Transverse colon (tissue), 4 donors: Measurements from ENCODE around the gene SLAMF1.

Experiments
- CTCF ChIP-seq, 5 experiments: fragments of 200-600 bp in 3 of 5; fragments of 450-650 bp in 2 of 5; sonication (generic) in 3 of 5; IDR thresholded peaks; 1 replicate in 2 of 5; 2 replicates in 3 of 5; pipeline ENCODE4 v1.5.1; 2016 to 2017; ENCODE audit warnings: antibody characterized with exemption in 5 of 5, inconsistent platforms in 3 of 5, mild to moderate bottlenecking in 2 of 5, moderate library complexity in 1 of 5
- EP300 ChIP-seq: sonication (generic); formaldehyde crosslinking; IDR thresholded peaks from one replicate; pipeline ENCODE4 v1.6.1; 2017; ENCODE audit warnings: antibody characterized with exemption, low read depth
- POLR2A ChIP-seq: fragments of 450-650 bp; IDR thresholded peaks from one replicate; pipeline ENCODE4 v1.6.1; 2016; ENCODE audit warnings: antibody characterized with exemption, mild to moderate bottlenecking, moderate library complexity
- POLR2AphosphoS5 ChIP-seq, 3 donors: sonication (generic); formaldehyde crosslinking; IDR thresholded peaks; one replicate each; pipeline ENCODE4 v1.6.1; 2016; ENCODE audit warnings: antibody characterized with exemption in 3 of 3

DNA sequence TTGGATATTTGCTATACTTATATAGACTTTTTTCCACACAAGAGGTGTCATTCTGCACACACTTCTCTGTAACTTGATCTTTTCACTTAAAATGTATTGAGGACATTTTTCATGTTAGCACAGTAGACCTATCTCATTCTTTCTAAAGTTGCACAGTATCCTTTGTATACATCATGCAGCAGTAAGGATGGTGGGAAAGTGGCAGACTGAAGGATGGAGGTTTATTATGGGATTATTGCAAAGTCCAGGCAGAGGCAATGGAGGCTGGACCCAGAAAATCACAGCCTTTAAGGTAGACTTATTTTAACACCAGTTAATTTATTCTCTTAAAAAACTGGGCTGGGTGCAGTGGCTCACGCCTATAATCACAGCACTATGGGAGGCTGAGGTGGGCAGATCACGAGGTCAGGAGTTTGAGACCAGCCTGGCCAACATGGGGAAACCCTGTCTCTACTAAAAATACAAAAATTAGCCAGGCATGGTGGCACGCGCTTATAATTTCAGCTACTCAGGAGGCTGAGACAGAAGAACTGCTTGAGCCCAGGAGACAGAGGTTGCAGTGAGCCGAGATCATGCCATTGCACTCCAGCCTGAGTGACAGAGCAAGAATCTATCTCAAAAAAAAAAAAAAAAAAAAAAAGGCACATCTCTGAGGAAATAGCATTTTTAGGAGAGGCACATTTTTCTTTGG is 25.8 kb downstream of the SLAMF1 start:
- TF ChIP-seq POLR2A (no peak), EP300 (no peak), CTCF (IDR thresholded peaks at IDR 0.05) (no peak), POLR2AphosphoS5 (IDR thresholded peaks at IDR 0.05) (no peak)
